Tibial nerve (tissue), 4 donors: ENCODE data around the gene AHRR. TPM values are rescaled to one million over a fixed set of nuclear protein-coding genes. Genes with fewer than 3 reads are reported as not detected.
A peak's percentile ranks its signal among the peaks of the same experiment; 100 is the strongest.
"Not testable (repeated sequence)": the region's sequence is repeated elsewhere in the genome, so short reads cannot be mapped to it uniquely, and the experiment has no call there.

Experiments used
- DNase-seq, 2 donors: peaks; one replicate each; pipeline ENCODE4 v3.0.0-alpha.2; 2019; ENCODE audit warnings: low spot score in 2 of 2
- H3K27ac ChIP-seq, 4 donors: fragments of 200-600 bp; sonication (generic) in 3 of 4; one replicate each; pipeline ENCODE4 v1.5.1; 2017 to 2019; ENCODE audit warnings: mild to moderate bottlenecking in 1 of 4
- H3K27me3 ChIP-seq, 2 donors: fragments of 200-600 bp; sonication (generic) in 1 of 2; one replicate each; pipeline versions ENCODE4 v1.5.1 to v1.6.0; 2017 to 2019
- H3K36me3 ChIP-seq, 3 donors: fragments of 200-600 bp; sonication (generic); one replicate each; pipeline ENCODE4 v1.5.1; 2018 to 2019
- H3K4me1 ChIP-seq, 4 donors: fragments of 200-600 bp; sonication (generic) in 3 of 4; one replicate each; pipeline ENCODE4 v1.5.1; 2017 to 2019
- H3K4me3 ChIP-seq, 4 donors: fragments of 200-600 bp; sonication (generic) in 3 of 4; one replicate each; pipeline ENCODE4 v1.5.1; 2017 to 2019; ENCODE audit warnings: mild to moderate bottlenecking in 1 of 4, moderate library complexity in 1 of 4
- H3K9me3 ChIP-seq, 4 donors: fragments of 200-600 bp; sonication (generic) in 3 of 4; one replicate each; pipeline ENCODE4 v1.5.1; 2017 to 2019
- CTCF ChIP-seq, 5 experiments: fragments of 200-600 bp in 3 of 5; fragments of 450-650 bp in 2 of 5; sonication (generic) in 3 of 5; IDR thresholded peaks; one replicate each; pipeline ENCODE4 v1.5.1; 2016 to 2019; ENCODE audit warnings: antibody characterized with exemption in 5 of 5, mild to moderate bottlenecking in 3 of 5, moderate library complexity in 2 of 5
- EP300 ChIP-seq, 2 donors: sonication (generic); formaldehyde crosslinking; IDR thresholded peaks; one replicate each; pipeline ENCODE4 v1.6.1; 2017; ENCODE audit warnings: antibody characterized with exemption in 2 of 2, mild to moderate bottlenecking in 1 of 2
- POLR2A ChIP-seq, 2 donors: fragments of 450-650 bp; IDR thresholded peaks; one replicate each; pipeline ENCODE4 v1.6.1; 2017; ENCODE audit warnings: antibody characterized with exemption in 2 of 2, mild to moderate bottlenecking in 2 of 2, moderate library complexity in 2 of 2
- WGBS, 2 donors: methylation state at CpG; one replicate each; pipeline ENCODE4 v1.1.5; 2018; 5-methylcytosine and 5-hydroxymethylcytosine counted together
- total RNA-seq, 4 donors: library from RNA; depleted of rRNA; stranded (reverse); fragments of >200 nt; gene quantifications; one replicate each; pipeline ENCODE4 v1.1.0, GENCODE V29; 2016

The AHRR gene
- total RNA-seq, 4 donors from 2014 or later, result 1.0 to 4.8 (median 1.2) TPM; not detected in 1

- peak overlapping the region in 1 of 4 donors; percentile 90 for H3K27ac ChIP-seq
These were observed 93.7 kb downstream of the AHRR start for GRCh38 chr5:414991-415927.

GRCh38 chr5:415928-416635 is 94.6 kb downstream of the AHRR start:
- no peaks in the 10 kb centered on the region for H3K36me3 ChIP-seq

More at GRCh38 chr5:414991-415927, 93.7 kb downstream of the AHRR start:
- H3K4me3 ChIP-seq, result peak overlapping the region in 1 of 4 donors; percentile 10
- H3K36me3 ChIP-seq, DNase-seq, H3K9me3 ChIP-seq, H3K27me3 ChIP-seq, H3K4me1 ChIP-seq: not testable (repeated sequence)
- peak in 1 of 2 donors; percentile 22 for TF ChIP-seq POLR2A (IDR thresholded peaks at IDR 0.05)
- 73 to 76% methylated on average over 25 to 29 of the region's 42 CpGs for WGBS, 2 donors

GRCh38 chr5:416636-416960 is 95.1 kb downstream of the AHRR start:
- Histone ChIP-seq H3K9me3 (no peaks in the 10 kb centered on the region), H3K27me3 (no peaks in the 10 kb centered on the region), H3K36me3 (no peaks in the 10 kb centered on the region), H3K4me3 (no peak overlapping the region), H3K27ac (peak overlapping the region in 1 of 4 donors; percentile 90), H3K4me1 (peaks cover 0 to 5% (median 0%) of the 10 kb centered on the region in 4 donors)
- no peak for DNase-seq
- 96% methylated on average over 13 to 14 of the region's 14 CpGs for WGBS, 2 donors
- TF ChIP-seq EP300 (IDR thresholded peaks at IDR 0.05) (no peak), CTCF (IDR thresholded peaks at IDR 0.05) (no peak), POLR2A (IDR thresholded peaks at IDR 0.05) (no peak)

More at GRCh38 chr5:415928-416635, 94.6 kb downstream of the AHRR start:
- H3K4me3 ChIP-seq, result no peak overlapping the region
- no peaks in the 10 kb centered on the region for H3K27me3 ChIP-seq
- WGBS, 2 donors, result 56 to 77% methylated on average over 14 to 16 of the region's 24 CpGs
- TF ChIP-seq POLR2A (IDR thresholded peaks at IDR 0.05) (peak in 1 of 2 donors; percentile 5), EP300 (IDR thresholded peaks at IDR 0.05) (no peak)
- peaks cover 0 to 5% (median 0%) of the 10 kb centered on the region in 4 donors for H3K4me1 ChIP-seq
- peak overlapping the region in 1 of 4 donors; percentile 90 for H3K27ac ChIP-seq
- H3K9me3 ChIP-seq, result no peaks in the 10 kb centered on the region
- no peak for DNase-seq

- DNase-seq, result no peak
- Histone ChIP-seq H3K27me3 (no peaks in the 10 kb centered on the region), H3K9me3 (no peaks in the 10 kb centered on the region), H3K4me3 (no peak overlapping the region), H3K4me1 (peaks cover 0 to 5% (median 0%) of the 10 kb centered on the region in 4 donors), H3K27ac (no peak overlapping the region), H3K36me3 (no peaks in the 10 kb centered on the region)
- TF ChIP-seq EP300 (IDR thresholded peaks at IDR 0.05), result no peak
- no peak for TF ChIP-seq CTCF (IDR thresholded peaks at IDR 0.05)
- no peak for TF ChIP-seq POLR2A (IDR thresholded peaks at IDR 0.05)
- WGBS, 2 donors, result 81% methylated on average over 14 of the region's 14 CpGs
These were observed 96.0 kb downstream of the AHRR start for GRCh38 chr5:417301-418161.

GRCh38 chr5:418162-419121 is 96.9 kb downstream of the AHRR start:
- TF ChIP-seq POLR2A (IDR thresholded peaks at IDR 0.05), result no peak
- TF ChIP-seq EP300 (IDR thresholded peaks at IDR 0.05), result no peak
- no peak for TF ChIP-seq CTCF (IDR thresholded peaks at IDR 0.05)
- Histone ChIP-seq H3K4me3 (no peak overlapping the region), H3K27ac (no peak overlapping the region), H3K36me3 (no peaks in the 10 kb centered on the region), H3K27me3 (no peaks in the 10 kb centered on the region), H3K9me3 (no peaks in the 10 kb centered on the region), H3K4me1 (peaks cover 0 to 5% (median 0%) of the 10 kb centered on the region in 4 donors)
- WGBS, 2 donors, result 86 to 88% methylated on average over 17 to 18 of the region's 18 CpGs
- no peak for DNase-seq
